ENCODE data around the gene CHAT.

The CHAT gene

DNA sequence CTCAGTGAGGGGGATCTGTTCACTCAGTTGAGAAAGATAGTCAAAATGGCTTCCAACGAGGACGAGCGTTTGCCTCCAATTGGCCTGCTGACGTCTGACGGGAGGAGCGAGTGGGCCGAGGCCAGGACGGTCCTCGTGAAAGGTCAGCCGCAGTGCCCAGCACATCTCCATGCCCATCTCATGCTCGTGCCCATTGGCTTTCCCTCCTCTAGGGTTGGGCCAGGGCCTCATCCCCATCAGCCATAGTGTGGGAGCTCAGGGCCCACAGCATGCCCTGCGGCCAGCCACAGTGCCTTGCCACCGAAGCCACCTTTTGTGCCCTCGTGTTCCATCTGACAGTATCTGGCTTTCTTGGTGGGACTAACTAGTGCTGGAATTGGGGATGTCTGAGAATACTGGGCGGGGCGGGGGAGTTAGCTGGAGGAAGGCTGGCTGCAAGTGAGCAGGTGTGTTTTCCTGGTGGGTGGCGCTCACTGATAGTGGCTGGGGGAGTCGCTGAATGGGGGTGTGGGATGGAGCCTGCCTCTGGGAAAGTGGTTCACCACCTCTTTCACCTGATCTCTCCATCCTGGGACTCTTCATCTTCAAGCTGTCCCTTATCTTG lies 13.9 kb downstream of the CHAT start:
- no peak for DNase-seq

DNA sequence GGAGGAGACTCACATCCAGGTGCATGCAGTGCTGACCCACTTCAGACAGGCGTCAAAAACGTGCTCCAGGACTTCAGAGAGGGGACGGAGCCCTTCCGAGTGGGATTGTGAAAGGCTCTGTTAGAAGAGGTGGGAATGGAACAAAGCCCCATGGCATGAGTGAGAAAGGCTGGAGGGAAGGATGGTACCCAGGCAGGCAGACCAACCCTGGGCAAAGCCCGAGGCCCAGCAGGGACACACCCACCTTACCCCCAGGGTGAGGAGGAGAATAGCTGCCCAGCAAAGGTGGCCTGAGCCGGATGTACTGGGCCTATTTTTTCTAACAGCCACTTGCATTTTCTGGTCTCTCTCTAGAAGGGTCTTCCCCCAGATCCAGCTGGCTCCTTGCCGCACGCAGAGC lies 14.8 kb downstream of the CHAT start:
- no peak for DNase-seq

DNA sequence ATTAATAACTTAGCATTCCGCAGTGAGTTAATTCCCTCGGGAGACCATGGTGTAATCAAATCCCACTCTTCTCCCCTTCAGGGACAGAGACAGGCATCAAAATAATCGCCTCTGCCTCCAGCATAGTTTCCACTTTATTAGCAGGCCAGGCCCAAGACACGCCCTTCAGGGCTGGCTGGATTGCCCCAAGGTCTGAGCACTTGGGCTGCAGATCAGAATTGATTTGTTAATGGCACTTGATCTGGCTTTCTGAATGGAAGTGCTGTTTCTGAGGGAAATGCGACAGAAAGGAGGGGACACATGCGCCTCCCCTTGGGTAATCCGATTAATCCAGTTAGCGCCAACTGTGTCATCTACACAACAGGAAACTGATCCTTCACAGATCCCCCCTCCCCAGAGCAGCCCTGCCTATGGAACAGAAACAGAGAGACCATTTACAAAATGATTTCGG lies 15.6 kb downstream of the CHAT start:
- no peak for DNase-seq

DNA sequence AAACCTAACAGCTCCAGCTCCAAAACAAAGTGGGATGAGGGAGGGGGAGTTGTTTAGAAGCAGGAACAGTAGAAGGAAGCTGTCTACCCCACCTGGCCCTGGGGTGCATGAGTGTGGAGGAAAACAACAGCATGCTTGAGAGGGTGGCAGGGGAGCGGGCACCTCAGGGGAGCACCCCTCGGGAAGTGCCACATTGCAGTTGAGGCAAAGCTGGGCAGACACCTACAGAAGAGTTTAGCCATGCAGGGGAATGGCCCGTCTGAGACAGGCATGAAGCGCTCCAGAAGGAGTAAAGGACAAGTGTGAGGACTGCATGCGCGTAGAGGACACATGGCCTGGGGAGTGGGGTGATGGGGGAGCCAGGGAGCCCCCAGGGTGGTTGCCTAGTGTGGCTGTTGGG lies 18.1 kb downstream of the CHAT start:
- no peak for DNase-seq

DNA sequence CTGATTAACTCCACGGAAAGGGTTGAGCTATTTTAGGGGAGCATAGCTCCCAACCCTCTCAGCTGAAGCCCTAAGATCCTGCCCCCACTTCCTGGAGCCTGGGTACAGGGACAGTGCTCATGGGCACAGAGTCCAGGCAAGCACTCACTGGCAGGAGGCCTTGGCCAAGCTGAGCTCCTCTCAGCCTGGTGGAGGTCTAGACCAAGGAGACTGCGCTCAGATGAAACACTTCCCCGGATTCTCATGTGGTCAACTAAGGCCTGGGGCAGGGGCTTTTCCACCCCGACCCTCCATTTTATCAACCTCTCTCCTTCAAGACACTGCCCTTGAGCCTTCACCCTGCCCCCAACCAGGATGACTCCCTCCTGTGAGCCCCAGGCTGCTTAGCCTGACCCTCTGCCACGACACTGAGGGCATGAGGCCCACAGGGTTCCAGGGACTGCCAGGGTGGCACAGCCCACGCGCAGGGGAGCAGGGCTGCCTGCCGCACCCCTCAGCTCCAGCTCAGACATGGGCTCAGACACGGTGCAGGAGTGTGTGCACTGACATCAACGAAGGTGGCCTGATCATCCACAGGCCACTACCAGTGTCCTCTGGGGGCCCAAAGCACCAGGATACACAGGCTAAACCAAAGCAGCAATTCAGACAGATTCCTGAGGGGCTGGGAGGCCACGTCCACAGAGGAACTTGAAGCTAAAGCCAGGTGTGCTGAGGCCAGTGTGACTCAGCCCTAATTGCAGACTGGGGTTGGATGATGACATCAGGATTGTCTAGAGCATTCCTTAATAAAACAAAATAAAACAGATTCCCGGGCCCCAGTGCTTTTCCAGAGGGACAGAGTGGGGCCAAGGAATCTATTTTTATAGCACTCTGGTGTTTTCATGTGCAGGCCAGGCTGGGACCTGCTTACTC lies 18.8 kb downstream of the CHAT start:
- DNase-seq: no peak

DNA sequence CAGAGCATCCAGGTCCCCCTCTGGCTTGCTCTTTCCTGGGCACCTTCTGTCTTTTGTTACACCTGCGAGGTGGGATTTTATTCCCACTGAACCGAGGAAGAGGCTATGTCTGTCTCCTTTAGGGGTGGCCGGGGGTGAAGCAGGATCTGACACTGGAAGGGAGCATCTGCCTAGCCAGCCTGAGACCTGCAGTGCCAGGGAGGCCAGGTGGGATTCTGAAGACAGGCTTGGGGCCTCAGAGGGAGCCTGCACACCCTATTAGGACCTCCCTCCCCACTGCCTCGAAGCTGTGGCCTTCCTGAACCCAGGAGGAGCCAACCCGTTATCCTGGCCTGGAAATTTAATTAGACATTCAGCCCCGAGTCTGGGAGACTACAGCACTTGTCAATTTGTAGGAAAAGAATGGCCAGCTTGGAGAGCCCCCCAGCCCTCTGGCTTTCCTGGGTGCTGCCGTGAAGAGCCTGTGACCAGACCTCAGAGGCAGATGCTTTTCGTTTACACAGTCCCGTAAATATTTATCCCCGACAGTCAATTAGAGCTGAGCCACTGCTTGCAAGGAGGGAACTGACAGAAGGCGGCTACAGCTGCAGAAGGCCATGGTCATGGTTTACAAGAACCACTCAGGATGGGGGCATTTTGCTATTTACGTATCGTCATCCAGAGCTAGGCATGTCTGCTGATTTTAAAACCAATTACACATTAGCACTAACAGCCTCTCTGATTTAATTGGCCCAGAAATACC lies 19.7 kb downstream of the CHAT start:
- DNase-seq: no peak

DNA sequence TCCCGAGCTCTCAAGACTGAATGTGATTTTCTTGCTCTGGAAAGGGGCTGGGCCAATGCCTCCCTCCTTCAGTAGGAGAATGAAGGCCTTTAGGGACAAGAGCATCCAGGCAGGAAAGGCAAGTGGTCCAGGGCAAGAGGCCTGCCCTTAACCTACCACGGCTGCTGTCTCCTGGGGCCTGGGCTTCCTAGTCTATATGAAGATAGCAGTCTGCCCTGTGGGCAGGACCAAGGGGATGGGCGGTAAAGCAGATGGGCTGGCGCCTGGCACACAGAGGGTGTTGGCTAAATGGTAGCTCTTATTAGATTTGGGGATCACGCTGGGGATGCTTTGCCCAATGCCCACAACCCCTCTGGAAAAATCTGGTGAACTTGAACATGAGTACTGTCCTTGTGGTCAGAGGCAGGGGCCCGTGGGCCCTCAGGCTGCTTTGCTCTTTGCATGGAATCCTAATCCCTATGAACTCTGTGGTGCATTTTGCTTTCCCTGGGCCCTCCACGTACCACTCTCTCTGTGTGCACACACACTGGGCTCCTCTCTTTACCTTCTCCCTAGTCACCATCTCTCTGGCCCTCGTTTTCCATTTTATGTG lies 20.3 kb downstream of the CHAT start:
- DNase-seq: no peak

DNA sequence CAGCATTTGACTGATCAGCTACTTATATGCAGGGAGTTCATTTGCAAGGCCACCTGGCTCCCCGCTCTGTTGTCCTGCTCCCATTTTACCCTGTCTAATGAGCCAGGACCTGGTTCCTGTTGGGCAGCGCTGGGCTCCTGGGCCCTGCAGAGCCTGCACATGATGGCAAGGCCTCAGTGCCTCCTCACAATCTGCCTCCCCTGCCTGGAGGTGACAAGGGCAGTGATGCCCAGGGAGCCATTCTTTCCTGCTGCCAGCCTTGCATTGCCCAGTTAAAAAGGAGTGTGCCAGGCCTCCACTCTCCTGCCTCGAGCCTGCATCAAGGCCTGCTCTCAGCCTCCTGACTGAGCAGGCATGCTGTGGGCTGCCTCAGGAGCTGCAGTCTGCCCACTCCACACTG lies 28.5 kb downstream of the CHAT start:
- no peak for DNase-seq

DNA sequence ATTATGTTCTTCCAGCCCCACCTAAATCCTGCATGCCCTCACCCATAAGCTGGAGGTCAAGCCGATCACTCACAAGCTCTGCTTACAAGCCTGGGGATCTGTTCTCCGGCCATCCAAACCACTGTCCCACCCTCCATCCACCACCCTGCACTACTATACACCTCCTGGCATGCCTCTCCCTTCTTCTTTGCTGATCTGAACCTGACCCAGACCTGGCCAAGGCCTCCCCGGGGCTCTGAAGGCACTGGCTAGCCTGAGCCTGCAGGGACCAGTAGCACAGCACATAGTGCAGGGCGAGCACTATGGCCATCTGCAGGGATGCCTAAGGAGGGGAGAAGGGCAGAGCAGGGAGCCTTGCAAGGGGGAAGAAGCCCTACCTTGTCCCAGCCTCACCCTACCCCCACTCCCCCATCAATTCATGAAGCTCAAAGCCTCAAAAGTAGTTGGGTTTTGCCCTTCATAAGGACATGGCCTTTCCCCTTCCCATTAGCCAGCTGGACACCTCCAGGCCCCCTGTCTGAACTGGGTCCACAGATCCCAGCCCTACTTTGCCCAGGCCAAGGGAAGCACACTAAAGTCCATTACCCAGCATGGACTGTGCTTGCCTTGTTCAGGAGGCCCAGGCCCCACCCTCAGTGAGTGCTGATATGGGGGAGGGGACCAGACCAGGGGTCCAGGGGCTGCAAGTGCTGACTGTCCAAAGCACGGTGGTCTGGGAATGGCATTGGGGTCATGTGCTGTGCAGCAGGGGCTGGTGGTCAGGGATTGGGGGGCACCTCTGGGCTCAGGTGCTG lies 29.6 kb downstream of the CHAT start:
- DNase-seq: no peak

DNA sequence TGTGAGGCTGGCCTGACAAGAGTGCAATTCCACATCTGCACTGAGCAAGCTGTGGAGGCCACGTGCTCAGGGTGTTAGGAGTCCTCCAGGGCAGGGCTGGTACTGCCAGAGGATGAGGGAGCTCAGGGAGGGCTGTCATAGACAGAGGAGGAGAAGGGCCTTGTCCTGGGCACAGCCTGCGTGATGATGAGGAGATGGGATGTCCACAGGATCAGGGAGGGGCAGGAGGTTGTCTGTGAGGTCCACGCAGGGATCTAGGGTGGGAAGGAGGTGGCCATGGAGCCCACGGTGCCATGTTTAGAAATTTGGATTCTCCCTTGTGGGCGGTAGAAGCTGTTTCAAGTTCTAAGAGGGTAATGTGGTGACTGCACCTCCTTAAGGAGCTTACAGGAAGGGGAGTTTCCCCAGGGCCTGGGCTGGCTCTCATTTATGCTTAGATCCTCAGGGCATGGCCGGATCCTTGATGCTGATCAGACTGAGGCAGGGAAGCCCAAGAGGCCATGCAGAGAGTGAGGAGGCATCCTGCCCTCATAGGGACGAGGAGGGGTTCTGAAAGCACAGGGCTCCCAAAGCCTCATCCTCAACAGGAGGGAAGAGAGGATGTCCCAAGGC lies 30.3 kb downstream of the CHAT start:
- DNase-seq: no peak

DNA sequence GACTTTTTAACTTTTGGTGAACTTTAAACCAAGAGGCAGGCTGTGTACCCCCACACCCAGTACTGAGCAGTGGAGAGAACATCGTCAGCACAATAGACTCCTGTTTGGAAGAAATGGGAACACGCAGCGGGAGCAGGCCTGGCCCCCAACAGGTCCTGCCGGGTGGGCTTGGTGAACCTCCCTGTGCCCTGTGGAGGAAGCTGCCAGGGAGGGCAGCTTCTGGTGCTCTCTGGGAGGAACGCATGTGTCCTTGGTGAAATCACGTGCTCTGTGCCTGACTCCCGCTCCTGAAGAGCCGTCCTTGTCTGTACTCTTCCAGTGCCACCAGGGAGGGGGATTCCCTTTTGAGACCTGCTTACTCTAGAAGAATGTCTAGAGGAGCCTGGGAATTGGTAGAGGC lies 31.6 kb downstream of the CHAT start:
- no peak for DNase-seq

DNA sequence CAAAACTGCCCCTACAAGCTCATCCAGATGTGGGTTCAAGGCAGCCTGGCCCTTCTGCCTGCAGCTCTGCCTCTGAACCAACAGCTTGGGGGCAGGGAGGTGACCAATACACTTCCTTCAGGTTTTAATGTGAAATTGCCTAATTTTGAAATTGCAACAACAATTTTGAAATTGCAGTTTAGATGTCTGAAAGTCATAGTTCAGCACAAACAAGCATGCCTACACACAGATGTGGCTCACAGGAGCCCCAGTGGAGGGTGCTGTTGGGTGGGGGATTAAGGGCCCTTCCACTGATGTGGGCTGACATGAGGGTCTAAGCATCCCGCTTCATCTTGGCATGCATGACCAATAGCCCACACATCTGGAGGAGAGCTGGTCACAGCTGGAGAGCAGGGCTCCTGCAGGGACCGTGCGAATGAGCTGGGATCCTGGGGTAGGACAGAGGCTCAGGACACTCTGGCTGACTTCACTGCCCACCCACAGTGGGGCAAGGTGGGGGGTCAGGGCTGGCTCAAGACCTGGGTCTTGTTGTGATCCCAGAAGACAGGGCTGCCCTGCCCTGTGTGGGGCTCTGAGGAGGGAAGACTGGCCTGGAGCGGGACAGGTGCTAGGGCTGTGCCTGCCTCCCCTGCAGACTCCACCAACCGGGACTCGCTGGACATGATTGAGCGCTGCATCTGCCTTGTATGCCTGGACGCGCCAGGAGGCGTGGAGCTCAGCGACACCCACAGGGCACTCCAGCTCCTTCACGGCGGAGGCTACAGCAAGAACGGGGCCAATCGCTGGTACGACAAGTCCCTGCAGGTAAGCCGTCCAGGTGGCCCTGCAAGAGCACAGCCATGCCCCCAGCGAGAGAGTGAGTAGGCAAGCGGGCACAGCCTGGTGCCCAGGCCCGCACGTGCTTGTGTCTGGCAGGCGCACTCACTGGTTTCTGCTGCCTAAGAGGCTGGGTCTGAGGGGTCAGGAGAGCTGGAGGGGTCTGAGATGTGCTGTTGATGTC lies 32.3 kb downstream of the CHAT start:
- DNase-seq: no peak

DNA sequence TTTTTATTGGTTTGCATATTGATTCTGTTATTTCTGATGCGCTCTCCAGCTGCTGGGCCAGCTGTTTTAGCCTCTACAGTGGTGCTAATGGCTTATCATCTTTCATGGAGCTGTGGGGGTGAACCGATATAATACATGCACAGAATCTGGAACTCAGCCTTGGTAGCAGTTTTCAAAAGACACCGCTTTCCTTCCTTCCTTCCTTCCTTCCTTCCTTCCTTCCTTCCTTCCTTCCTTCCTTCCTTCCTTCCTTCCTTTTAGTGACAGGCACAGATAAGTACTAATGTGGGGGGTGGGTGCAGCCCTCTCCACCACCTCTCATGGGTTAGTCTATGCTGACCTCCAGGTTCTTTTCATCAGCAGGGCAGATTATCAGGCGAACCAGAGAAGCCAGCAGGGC lies 33.7 kb downstream of the CHAT start:
- no peak for DNase-seq

DNA sequence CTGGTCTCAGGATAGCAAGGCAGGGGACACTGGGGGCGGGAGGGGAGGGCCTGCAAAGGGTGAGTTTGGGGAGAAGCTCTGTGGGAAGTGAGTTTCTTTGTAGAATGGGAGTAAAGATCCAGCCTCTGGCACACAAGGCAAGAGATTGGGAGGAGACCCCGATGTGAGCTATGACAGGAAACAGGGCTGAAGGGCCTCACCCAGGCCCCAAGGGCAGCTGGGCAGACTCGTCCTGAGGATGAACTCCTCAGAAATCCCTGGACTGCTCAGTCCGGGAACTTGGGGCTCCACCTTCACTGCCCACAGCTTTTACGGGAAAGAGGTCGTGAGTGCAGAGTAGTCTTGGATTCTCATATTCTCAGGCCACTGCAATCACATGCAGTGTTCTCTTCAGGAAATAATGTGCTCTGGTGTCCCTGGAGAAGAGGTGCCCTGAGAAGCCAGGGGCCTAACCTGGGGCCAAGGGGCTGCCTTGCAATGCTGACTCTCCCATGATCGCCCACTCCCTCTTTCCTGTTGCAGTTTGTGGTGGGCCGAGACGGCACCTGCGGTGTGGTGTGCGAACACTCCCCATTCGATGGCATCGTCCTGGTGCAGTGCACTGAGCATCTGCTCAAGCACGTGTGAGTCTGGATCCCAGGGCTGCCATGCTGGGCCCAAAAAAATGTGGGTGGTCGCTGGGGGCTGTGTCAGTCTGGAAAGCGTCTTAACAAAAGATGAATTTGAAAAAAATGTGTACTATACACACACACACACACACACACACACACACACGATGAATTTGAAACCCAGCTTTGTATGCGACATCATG lies 34.4 kb downstream of the CHAT start:
- no peak for DNase-seq

DNA sequence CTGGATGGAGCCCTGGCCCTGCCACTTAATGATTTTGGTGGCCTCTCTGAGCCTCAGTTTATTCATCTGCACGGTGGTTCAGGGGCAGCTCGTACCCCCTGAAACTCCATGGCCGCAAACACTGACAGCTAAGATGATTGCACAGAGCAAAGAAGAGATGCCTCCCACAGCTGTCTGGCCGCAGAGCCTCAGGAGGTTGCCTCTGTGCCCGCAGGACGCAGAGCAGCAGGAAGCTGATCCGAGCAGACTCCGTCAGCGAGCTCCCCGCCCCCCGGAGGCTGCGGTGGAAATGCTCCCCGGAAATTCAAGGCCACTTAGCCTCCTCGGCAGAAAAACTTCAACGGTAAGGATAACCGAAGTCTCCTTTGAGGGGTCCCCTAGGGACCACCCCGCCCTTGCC lies 35.5 kb downstream of the CHAT start:
- DNase-seq: no peak

DNA sequence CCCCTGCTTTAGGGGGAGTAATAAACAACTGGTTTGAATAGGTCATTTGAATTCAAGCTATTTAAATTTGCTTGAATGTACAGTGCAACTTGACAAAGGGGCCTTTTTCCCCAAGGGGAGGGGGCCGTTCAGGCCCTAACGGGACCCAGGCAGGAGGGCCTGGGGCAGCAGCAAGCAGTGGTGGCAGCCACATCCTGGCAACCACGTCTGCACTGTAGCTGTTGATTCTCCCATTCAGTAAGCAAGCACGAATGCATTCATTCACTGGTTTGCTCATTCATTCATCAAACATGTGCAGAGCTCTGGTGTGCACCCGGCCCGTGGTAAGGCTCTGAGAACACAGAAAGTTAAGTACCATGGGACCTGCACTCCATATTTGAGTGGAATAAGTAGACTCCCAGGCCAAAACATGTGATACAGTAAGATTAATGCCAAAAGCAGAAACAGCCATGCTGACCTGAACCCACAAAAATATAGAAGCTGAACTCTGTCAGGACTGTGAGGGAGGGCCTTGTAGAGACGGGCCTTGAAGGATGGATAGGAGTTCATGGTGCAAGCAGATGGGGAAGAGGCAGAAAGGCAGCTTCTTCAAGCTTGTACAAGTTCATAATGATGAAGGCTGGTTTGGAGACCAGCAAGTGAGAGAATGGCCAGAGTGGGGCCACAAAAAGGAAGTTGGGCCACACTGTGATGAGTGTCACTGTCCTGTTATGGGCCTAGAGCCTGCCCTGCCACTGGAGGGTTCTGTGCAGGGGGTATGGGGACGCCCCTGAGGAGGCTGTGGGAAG lies 36.3 kb downstream of the CHAT start:
- DNase-seq: no peak

DNA sequence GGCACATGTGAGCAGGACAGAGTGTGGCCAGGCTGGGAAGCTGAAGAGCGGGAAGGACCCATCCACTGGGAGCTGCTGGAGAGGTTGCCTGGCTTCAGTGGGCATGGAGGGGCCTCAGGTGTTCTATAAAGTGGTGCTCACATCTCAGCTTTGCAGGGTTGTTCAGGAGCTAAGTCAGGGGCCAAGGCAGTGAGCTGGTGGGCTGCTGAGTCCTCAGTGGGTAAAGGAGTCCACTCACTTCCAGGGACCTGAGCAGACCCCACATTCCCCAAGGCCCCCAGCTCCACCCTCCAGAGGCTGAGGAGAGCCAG lies 36.8 kb downstream of the CHAT start:
- DNase-seq: no peak
